HepG2 (cell line): ENCODE results near the gene DCC. TPM values are rescaled to one million over a fixed set of nuclear protein-coding genes. Genes with fewer than 3 reads are reported as not detected.

Experiments
- ATAC-seq: fragments of 200-7000 bp; cut with Tn5 transposase; 3 replicates; pipeline ENCODE4 v1.9.1; 2020; ENCODE audit warnings: mild to moderate bottlenecking, moderate library complexity
- BruUV-seq: library from RNA; stranded (reverse); fragments of 400-500 nt; replicated peaks from 2 replicates; lab custom pipeline; 2021; lab: Mats Ljungman, UMichigan
- CTCF ChIA-PET: fragments of 300-600 bp; formaldehyde crosslinking; extraction: SDS; loops from one replicate; lab custom pipeline; 2021; ENCODE audit warnings: low total read pairs, inconsistent platforms, low intra/inter-chr PET ratio; lab: Yijun Ruan, JAX
- POLR2A ChIA-PET: fragments of 350-600 bp; sonication (Branson Sonifier 250); formaldehyde crosslinking; loops from one replicate; lab custom pipeline; 2020; ENCODE audit warnings: antibody characterized with exemption, inconsistent platforms; lab: Yijun Ruan, JAX
- DNase-seq: peaks from one replicate; pipeline ENCODE4 v3.0.0-alpha.2; 2015; ENCODE audit warnings: low spot score
- FAIRE-seq: peaks from 3 replicates; lab custom pipeline; 2011; peaks lifted over from hg19 to GRCh38; lab: Jason Lieb, UNC
- H2AFZ ChIP-seq: one replicate; pipeline ENCODE4 v1.6.1; 2011; ENCODE audit warnings: low read length, inconsistent platforms
- H3K27ac ChIP-seq: fragments of 300-600 bp; 3 replicates; pipeline ENCODE4 v1.8.0; 2011; ENCODE audit warnings: mixed run types, mild to moderate bottlenecking, mixed read lengths, low read length, inconsistent platforms; ENCODE audit not compliant: insufficient read depth; ENCODE audit errors: extremely low read length
- H3K27me3 ChIP-seq, 2 experiments: fragments of 200-600 bp in 1 of 2; 2 replicates in 1 of 2; 3 replicates in 1 of 2; pipeline versions ENCODE4 v1.6.0 to v1.8.0; 2011; ENCODE audit warnings: low read length in 2 of 2, mild to moderate bottlenecking in 2 of 2, moderate library complexity in 2 of 2, inconsistent platforms in 1 of 2; ENCODE audit not compliant: insufficient read depth in 2 of 2, control insufficient read depth in 1 of 2
- H3K36me3 ChIP-seq, 2 experiments: fragments of 200-600 bp in 1 of 2; replicated peaks in 1 of 2; 2 replicates in 1 of 2; 3 replicates in 1 of 2; pipeline versions ENCODE4 v1.5.1 to v1.8.0; 2011; ENCODE audit warnings: low read length in 2 of 2, inconsistent platforms in 1 of 2; ENCODE audit not compliant: insufficient read depth in 2 of 2, control insufficient read depth in 1 of 2
- H3K4me1 ChIP-seq: 2 replicates; pipeline ENCODE4 v1.5.1; 2012; ENCODE audit warnings: low read length, inconsistent platforms; ENCODE audit not compliant: insufficient read depth
- H3K4me2 ChIP-seq: 2 replicates; pipeline ENCODE4 v1.6.0; 2011; ENCODE audit warnings: low read depth, low read length, inconsistent platforms
- H3K4me3 ChIP-seq, 3 experiments: fragments of 200-600 bp in 1 of 3; sonication (generic), shearing (Covaris generic) in 1 of 3; replicated peaks in 1 of 3; 2 replicates each; pipeline ENCODE4 v1.5.1; 2011 to 2016; ENCODE audit warnings: low read length in 3 of 3, inconsistent platforms in 2 of 3, low read depth in 2 of 3, mild to moderate bottlenecking in 2 of 3, control low read depth in 1 of 3, mixed read lengths in 1 of 3; ENCODE audit not compliant: insufficient read depth in 1 of 3
- H3K79me2 ChIP-seq: one replicate; pipeline ENCODE4 v1.6.1; 2011; ENCODE audit warnings: low read length, inconsistent platforms; ENCODE audit not compliant: insufficient read depth
- H3K9ac ChIP-seq: 2 replicates; pipeline ENCODE4 v1.6.0; 2011; ENCODE audit warnings: mild to moderate bottlenecking, low read depth, low read length, inconsistent platforms; ENCODE audit not compliant: insufficient read depth
- H3K9me3 ChIP-seq: 2 replicates; pipeline ENCODE4 v1.5.1; 2012; ENCODE audit warnings: mild to moderate bottlenecking, low read length
- H4K20me1 ChIP-seq: 2 replicates; pipeline ENCODE4 v1.6.0; 2011; ENCODE audit warnings: inconsistent platforms, mild to moderate bottlenecking, low read length, moderate library complexity; ENCODE audit not compliant: insufficient read depth
- CEBPB ChIP-seq: IDR thresholded peaks from 2 replicates; pipeline ENCODE4 v1.6.1; 2011; ENCODE audit warnings: low read depth, low read length, improper control_type of control experiment, borderline replicate concordance
- CSRNP2 ChIP-seq: sonication (generic); formaldehyde crosslinking; conservative IDR thresholded peaks from 2 replicates; pipeline ENCODE4 v1.8.0; 2022; ENCODE audit warnings: low read depth, missing genetic modification reagents
- MAFG ChIP-seq: sonication (generic); formaldehyde crosslinking; IDR thresholded peaks from 2 replicates; pipeline ENCODE4 v1.5.1; 2020; ENCODE audit warnings: mild to moderate bottlenecking, missing genetic modification reagents
- REST ChIP-seq, 2 experiments: IDR thresholded peaks; 2 replicates each; pipeline ENCODE4 v1.6.1; 2011 to 2012; ENCODE audit warnings: low read length in 2 of 2, borderline replicate concordance in 1 of 2, low read depth in 1 of 2, mild to moderate bottlenecking in 1 of 2, moderate library complexity in 1 of 2
- SP1 ChIP-seq, 2 experiments: fragments of 450-650 bp in 1 of 2; sonication (generic) in 1 of 2; formaldehyde crosslinking in 1 of 2; IDR thresholded peaks; 2 replicates each; pipeline versions ENCODE4 v1.4.0 to v1.6.1; 2016 to 2020; ENCODE audit warnings: missing genetic modification reagents in 1 of 2
- SRSF1 ChIP-seq: fragments of 200-400 bp; formaldehyde crosslinking; optimal IDR thresholded peaks from 2 replicates; pipeline ENCODE3; 2017; ENCODE audit warnings: mild to moderate bottlenecking, low read depth, low read length, moderate library complexity
- ZNF460 ChIP-seq: sonication (generic); formaldehyde crosslinking; IDR thresholded peaks from 2 replicates; pipeline ENCODE4 v1.5.1; 2020; ENCODE audit warnings: missing genetic modification reagents, mild to moderate bottlenecking, borderline replicate concordance
- ZNF563 ChIP-seq: sonication (generic); formaldehyde crosslinking; IDR thresholded peaks from 2 replicates; pipeline ENCODE4 v1.8.0; 2022; ENCODE audit warnings: mild to moderate bottlenecking, moderate library complexity, missing genetic modification reagents
- ZNF616 ChIP-seq: sonication (generic); formaldehyde crosslinking; IDR thresholded peaks from 2 replicates; pipeline ENCODE4 v1.5.0; 2020; ENCODE audit warnings: low read depth, mild to moderate bottlenecking, missing genetic modification reagents
- WGBS: methylation state at CpG from one replicate; pipeline ENCODE4 v1.1.6; 2017; ENCODE audit warnings: low lambda C conversion rate; 5-methylcytosine and 5-hydroxymethylcytosine counted together
- in situ Hi-C: cut with HindIII; loops from 2 replicates; pipeline ENCODE4 v1.10.0; 2017; ENCODE audit warnings: low pct_unique_long_range_greater_than_20kb; ENCODE audit not compliant: extremely low pct_ligation_motif_present
- intact Hi-C: fragments of 100-400 bp; cut with micrococcal nuclease; formaldehyde crosslinking; loops from one replicate; pipeline ENCODE4 v1.10.0; 2022; ENCODE audit not compliant: unreplicated experiment
- polyA plus RNA-seq, 8 experiments: library from polyadenylated mRNA; depleted of rRNA in 3 of 8; stranded (reverse) in 7 of 8; unstranded in 1 of 8; fragments of >200 nt; fragmentation: Illumina TruSeq in 4 of 8; extraction: Trizol in 4 of 8; gene quantifications; 2 replicates each; pipeline versions ENCODE4 v1.2.1 to v1.2.3, GENCODE V29; 2011 to 2016; ENCODE audit warnings: low read depth in 4 of 8, missing spikeins in 1 of 8, mixed read lengths in 1 of 8; ENCODE audit not compliant: insufficient read depth in 1 of 8
- total RNA-seq, 5 experiments: library from RNA; depleted of rRNA; stranded (reverse); fragments of >200 nt; fragmentation: Illumina TruSeq; extraction: Trizol; gene quantifications; 2 replicates each; pipeline ENCODE4 v1.2.3, GENCODE V29; 2016; ENCODE audit warnings: low read depth in 1 of 5

The DCC gene
- total and polyA plus RNA-seq, 2 of the 13 experiments (the other 11 are each of a cell fraction or from before 2014, with no cell fraction given): not detected

- TF ChIP-seq REST (IDR thresholded peaks at IDR 0.05; ENCODE audit: borderline replicate concordance in 1 of 2, low read depth in 1 of 2, low read length in 2 of 2) (no peak), ZNF616 (CRISPR knock-in tag) (no peak), ZNF460 (no peak), SP1 (IDR thresholded peaks at IDR 0.05) (no peak), SP1 (CRISPR knock-in tag; IDR thresholded peaks at IDR 0.05) (no peak), ZNF563 (CRISPR knock-in tag) (no peak), CEBPB (no peak), SRSF1 (no peak), MAFG (CRISPR knock-in tag) (no peak)
Observed at GRCh38 chr18:52813635-52814416, 473.8 kb downstream of the DCC start (continued).

GRCh38 chr18:52815651-52816050, 475.7 kb downstream of the DCC start:
- POLR2A ChIA-PET: no interaction called here
- no peaks in the 10 kb centered on the region for H3K36me3 ChIP-seq
- H3K4me2 ChIP-seq: no peak overlapping the region
- no TSS peak for BruUV-seq
- H3K27me3 ChIP-seq: no peaks in the 10 kb centered on the region
- peaks cover 47% of the 10 kb centered on the region for H3K9me3 ChIP-seq
- H3K4me3 ChIP-seq: no peak overlapping the region
- in situ Hi-C loops: no loop called here
- no peaks in the 10 kb centered on the region for H3K79me2 ChIP-seq
- 0% methylated on average over 2 of the region's 2 CpGs for WGBS
- no peak for DNase-seq
- intact Hi-C loops: no loop called here
- no peak overlapping the region for H3K9ac ChIP-seq
- H2AFZ ChIP-seq: no peak overlapping the region
- CTCF ChIA-PET: no interaction called here
- H4K20me1 ChIP-seq: no peaks in the 10 kb centered on the region
- H3K27ac ChIP-seq: no peak overlapping the region
- no peaks in the 10 kb centered on the region for H3K4me1 ChIP-seq
- TF ChIP-seq CSRNP2 (CRISPR knock-in tag): no peak
- no peak for ATAC-seq
- FAIRE-seq: no peak
